Lower leg skin (tissue), 3 donors: ENCODE results near the gene TNKS1BP1.

Experiments used
- POLR2A ChIP-seq, 2 donors: fragments of 450-650 bp; IDR thresholded peaks; one replicate each; pipeline ENCODE4 v1.6.1; 2016 to 2017; ENCODE audit warnings: antibody characterized with exemption in 2 of 2, mild to moderate bottlenecking in 1 of 2, moderate library complexity in 1 of 2
- TF ChIP-seq, protein P1 (sequence below), 3 donors: fragments of 450-650 bp; IDR thresholded peaks; one replicate each; pipeline ENCODE4 v1.5.1; 2016; ENCODE audit warnings: antibody characterized with exemption in 3 of 3, mild to moderate bottlenecking in 3 of 3, moderate library complexity in 2 of 3

DNA sequence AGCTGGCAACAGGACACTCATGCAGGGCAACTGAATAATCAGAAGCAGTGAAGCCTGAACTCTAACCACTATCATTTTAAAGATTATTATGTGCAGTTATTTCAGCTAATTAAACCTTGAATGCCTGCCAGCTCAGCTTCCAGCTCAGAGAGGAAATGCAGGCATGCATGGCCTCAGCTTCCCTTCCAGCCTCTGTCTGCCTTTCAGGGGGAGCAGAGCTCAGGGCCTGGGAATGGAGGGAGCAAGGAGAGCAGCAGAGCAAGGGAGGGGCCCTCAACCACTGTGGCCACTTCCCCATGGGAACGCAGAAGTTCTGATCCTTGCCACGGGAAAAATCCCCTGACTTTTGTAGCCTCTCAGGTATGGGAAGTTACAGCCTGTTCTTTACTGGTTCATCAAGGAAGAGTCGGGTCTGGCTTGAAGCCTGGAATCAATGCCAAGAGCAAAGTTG lies 55.2 kb downstream of the TNKS1BP1 start:
- TF ChIP-seq, protein P1, sequence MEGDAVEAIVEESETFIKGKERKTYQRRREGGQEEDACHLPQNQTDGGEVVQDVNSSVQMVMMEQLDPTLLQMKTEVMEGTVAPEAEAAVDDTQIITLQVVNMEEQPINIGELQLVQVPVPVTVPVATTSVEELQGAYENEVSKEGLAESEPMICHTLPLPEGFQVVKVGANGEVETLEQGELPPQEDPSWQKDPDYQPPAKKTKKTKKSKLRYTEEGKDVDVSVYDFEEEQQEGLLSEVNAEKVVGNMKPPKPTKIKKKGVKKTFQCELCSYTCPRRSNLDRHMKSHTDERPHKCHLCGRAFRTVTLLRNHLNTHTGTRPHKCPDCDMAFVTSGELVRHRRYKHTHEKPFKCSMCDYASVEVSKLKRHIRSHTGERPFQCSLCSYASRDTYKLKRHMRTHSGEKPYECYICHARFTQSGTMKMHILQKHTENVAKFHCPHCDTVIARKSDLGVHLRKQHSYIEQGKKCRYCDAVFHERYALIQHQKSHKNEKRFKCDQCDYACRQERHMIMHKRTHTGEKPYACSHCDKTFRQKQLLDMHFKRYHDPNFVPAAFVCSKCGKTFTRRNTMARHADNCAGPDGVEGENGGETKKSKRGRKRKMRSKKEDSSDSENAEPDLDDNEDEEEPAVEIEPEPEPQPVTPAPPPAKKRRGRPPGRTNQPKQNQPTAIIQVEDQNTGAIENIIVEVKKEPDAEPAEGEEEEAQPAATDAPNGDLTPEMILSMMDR (IDR thresholded peaks at IDR 0.05) = no peak
- TF ChIP-seq POLR2A (IDR thresholded peaks at IDR 0.05) = no peak
